ENCODE results near the gene YPEL2.
"Not testable (repeated sequence)": the region's sequence is repeated elsewhere in the genome, so short reads cannot be mapped to it uniquely, and the experiment has no call there.

Gene YPEL2, protein sequence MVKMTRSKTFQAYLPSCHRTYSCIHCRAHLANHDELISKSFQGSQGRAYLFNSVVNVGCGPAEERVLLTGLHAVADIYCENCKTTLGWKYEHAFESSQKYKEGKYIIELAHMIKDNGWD

DNA sequence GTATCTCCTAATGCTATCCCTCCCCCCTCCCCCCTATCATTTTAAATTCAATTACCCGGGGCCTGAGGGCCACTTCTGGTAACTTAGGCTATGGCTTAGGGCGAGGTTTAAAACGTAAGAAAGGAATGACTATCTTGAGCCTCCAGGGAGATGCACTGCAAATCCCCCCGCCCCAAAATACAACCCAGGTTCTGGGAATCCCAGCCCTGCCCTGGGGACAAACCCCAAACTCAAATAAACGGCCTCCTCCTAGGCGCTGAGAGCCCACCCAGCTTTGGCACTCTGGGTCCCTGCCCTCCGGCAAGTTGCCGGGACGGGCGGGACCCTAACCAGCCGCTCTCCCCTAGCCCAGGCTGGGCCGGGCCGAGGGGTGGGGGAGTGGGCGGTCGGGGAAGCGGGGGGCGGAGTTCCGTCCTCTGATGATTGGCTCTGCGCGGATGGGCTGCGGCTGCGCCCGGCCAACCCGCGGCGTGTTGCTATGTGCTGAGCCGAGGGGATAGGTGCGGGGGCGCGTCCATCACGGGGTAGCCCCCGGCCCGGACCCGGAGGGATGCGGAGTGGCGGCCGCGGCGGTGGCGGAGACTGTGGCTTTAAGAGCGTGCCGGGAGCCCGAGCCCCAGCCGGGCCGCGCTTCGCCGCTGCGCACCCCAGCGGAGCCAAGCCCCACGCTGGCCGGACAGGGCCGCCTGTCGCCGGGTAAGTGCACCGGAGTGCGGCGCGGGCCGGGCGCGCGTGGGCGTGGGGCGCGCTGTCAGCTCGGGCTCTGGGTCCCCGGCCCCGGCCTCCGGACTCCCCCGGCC, at the start of gene YPEL2:
Gene YPEL2 (plus strand): TSS at position 527 of the 800 bp plus-strand sequence. CDS start 21,755 bp downstream, outside the sequence.
- peak; percentile 51 for DNase-seq (ENCODE audit: low spot score)

DNA sequence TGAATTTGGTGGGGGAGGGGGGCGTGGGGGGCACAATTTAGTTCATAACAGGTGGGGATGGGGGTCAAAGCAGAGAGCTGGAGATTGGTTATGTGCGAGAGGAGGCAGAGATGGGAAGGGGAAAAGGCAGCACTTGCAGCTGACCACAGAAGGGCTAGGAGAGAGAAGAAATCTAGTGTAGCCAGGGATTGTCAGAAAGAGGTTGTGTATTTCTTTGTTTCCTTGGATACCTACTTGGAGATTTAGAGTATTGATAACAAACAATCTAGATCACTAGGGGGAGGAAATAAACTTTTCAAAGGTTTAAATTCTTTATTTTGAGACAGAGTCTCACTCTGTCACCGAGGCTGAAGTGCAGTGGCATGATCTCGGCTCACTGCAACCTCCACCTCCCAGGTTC, 47.1 kb upstream of the YPEL2 start:
- no peak for DNase-seq (ENCODE audit: low spot score)

DNA sequence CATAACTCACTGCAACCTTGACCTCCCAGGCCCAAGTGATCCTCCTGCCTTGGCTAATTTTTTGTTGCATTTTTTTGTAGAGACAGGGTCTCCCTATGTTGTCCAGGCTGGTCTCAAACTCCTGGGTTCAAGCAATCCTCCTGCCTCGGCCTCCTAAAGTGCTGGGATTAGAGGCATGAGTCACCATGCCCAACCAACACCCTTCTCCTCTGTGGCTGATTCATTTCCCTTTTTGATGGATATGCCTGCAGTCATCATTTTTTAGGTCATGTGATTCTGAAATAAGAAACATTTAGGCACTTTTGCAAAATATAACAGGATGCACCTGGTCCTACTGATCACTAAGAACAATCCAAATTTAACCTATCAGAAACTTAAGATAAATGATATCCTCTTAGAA, 44.0 kb upstream of the YPEL2 start:
- DNase-seq (ENCODE audit: low spot score) = no peak

DNA sequence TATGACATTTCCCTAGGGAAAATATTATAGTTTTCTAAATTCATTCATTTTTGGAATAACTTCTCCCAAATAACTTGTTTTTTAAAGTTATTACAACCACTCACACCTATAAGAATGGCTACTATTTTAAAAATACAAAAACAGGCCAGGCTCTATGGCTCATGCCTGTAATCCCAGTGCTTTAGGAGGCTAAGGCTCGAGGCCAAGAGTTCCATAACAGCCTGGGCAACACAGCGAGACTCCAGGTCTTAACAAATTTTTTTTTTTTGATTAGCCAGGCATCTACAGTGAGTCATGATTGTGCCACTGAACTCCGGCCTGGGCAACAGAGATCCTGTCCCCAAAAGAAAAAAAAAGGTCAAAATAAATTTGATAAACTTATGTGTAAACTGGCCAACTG, 43.6 kb upstream of the YPEL2 start:
- no peak for DNase-seq (ENCODE audit: low spot score)

DNA sequence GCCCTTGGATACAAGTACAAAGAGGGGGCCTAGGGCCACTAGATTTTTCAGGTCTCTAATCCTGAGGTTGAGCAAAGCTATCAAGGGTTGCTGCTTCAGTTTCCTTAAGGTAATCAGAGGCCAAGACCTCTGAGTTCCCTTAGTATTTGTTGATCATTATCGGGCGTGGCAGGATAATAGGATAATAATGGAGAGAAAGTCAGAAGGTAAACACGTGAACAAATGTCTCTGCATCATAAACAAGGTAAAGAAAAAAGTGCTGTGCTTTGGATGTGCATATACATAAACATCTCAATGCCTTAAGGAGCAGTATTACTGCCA, 41.5 kb upstream of the YPEL2 start:
- no peak for DNase-seq (ENCODE audit: low spot score)

DNA sequence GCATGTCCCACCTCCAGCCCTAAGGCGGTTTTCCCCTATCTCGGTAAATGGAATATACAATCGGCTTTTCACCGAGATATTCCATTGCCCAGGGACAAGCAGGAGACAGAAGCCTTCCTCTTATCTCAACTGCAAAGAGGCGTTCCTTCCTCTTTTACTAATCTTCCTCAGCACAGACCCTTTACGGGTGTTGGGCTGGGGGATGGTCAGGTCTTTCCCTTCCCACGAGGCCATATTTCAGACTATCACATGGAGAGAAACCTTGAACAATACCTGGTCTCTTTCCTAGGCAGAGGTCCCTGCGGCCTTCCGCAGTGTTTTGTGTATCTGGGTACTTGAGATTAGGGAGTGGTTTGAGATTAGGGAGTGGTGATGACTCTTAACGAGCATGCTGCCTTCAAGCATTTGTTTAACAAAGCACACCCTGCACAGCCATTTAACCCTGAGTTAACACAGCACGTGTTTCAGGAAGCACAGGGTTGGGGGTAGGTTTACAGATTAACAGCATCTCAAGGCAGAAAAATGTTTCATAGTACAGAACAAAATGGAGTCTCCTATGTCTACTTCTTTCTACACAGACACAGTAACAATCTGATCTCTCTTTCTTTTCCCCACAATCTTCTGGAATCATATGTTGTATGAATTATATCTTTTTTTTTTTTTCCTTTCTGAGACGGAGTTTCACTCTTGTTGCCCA, 41.0 kb upstream of the YPEL2 start:
- peak; percentile 15 for DNase-seq (ENCODE audit: low spot score)

DNA sequence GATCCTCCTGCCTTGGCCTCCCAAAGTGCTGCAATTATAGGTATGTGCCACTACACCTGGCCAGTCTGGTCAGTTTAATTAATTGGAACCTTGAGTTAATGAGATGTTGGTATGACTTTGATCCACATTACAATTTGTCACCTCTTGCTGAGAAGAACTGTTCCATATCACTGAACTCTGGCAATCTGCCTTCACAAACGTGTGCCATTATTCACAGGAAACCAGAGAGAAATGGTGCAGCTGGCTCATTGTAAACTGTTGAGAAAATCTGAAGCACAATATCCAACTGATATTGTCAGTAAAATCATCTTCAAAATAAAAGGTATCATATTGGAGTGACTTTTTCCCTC, 39.3 kb upstream of the YPEL2 start:
- DNase-seq (ENCODE audit: low spot score) = no peak

DNA sequence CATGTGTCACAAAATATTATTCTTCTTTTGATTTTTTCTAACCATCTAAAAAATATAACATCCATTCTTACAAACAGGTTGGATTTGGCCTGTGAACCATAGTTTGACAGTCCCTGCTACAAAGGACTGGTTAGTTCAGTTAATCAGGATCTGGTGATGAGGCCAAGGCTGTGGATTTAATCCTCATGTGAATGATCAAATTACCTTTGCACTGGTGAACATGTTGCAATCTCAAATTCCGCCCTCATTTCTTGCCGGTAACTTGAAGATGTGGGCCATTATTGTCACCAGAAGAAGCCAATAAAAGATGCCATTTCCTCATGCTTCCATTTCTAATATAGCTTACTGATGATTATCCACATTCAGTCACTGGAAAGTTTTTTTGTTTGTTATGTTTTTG, 35.3 kb upstream of the YPEL2 start:
- DNase-seq (ENCODE audit: low spot score) = no peak

DNA sequence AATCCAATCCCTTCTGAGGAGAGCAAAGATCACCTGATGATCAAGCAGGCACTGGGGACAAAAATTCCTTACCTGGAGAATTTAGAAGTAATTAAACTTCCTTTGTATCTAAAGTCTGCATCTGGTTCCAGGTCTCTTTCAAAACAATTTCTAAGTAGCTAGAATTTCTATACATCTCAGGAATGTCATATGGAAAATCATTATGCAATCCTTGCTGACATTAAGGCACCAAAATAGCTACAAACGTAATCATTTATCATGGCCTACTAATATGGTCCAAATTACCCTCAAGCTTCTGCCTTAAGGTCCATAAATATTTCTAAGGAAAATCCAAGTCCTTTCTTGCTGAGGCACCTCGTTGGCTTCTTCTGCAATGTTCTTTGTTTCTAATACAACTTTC, 32.9 kb upstream of the YPEL2 start:
- no peak for DNase-seq (ENCODE audit: low spot score)

DNA sequence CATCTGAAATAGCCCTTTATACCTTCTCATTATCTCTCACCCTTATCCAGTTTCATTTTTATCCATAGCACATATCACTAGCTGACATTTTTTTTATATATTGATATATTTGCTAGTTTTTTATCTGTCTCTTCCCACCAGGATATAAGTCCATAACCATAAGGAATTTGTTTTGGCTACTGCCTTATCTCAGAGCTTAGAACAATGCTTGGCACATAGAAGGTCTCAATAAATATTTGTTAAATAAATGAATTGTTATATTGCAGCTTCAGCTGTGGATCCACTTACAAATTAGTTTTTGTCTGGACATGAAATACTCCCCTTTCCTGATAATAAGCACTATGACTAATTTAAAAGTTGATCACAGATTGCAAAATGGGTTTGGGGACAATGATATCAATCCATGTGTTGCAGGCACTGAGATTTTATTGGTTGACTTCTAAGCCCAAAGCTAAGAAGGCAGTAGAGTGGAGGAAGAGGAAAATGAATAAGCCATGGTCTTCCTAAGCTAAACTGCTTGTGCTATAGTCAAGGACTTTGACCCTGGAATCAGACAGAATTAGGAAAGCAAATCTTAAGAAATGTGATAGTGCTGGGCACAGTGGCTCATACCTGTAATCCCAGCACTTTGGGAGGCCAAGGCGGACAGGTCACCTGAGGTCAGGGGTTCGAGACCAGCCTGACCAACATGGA, 31.9 kb upstream of the YPEL2 start:
- no peak for DNase-seq (ENCODE audit: low spot score)

DNA sequence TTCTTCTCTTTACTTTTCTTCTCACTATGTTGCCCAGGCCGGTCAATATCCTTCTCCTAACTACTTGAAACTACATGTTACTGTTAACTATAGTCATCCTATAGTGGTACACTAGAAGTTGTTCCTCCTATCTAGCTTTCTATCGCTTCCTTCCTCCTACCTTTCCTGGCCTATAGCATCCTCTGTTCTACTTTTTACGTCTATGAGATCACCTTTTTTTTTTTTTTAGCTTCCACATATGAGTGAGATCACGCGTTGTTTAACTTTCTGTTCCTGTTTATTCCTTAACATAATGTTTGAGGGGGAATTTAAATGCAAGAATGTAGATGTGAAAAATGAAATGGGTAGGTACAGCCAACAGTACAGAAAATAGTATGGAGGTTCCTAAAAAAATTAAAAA, 30.5 kb upstream of the YPEL2 start:
- no peak for DNase-seq (ENCODE audit: low spot score)

DNA sequence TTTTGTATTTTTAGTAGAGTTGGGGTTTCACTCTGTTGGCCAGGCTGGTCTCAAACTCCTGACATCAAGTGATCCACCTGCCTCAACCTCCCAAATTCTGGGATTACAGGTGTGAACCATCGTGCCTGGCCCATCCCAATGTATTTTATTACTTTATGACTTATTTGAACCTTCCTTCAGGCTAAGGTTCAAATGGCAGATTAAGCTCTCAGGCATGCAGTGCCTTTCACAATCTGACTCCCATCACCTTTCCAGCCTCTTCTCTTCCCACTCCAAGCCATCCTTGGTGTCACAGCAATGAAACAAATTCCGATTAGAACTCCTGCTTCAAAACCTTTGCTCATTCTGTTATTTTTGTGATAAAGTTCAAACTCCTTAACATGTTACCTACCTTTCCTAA, 26.6 kb upstream of the YPEL2 start:
- no peak for DNase-seq (ENCODE audit: low spot score)

DNA sequence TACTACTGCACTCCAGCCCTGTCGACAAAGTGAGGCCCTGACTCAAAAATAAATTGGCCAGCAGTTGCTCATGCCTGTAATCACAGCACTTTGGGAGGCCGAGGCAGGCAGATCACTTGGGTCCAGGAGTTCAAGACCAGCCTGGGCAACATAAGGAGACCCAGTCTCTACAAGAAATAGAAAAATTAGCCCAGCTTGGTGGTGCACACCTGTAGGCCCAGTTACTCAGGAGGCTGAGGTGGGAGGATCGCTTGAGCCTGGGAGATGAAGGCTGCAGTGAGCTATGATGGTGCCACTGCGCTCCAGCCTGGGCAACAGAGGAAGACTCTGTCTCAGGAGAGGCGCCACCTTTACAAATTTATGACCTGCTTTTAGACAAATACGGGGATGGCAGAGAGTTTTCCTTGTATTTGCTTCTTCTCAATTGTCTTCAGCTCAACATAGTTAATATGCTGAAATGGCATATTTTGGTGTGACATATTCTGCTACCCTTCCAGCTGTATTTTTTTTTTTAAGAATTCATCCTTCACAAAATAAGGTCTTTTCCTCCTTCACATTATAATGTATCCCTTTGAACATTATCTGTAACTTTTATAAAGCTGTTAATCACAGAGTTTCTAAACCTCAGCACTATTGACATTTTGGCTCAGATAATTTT, 21.1 kb upstream of the YPEL2 start:
- DNase-seq (ENCODE audit: low spot score) = no peak

DNA sequence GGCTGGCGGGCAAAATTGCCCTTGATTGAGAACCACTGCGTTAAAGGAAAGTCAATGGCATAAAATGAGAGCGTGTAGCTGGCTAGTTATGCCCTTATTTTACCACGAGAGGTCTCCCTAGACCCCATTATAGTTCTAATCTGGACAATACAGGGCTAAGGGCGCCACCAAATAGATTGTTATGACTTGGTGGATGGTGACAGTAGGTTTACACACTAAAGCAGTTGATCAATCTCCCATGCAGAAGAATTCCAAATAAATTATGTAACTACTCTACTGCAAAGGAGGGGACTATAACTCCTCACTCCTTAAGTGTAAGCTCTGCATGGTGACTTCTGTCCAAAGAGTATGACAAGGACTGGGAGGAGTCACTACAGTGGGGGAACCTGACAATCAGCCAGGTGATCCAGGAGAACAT, 20.4 kb upstream of the YPEL2 start:
- peak; percentile 65 for DNase-seq (ENCODE audit: low spot score)

DNA sequence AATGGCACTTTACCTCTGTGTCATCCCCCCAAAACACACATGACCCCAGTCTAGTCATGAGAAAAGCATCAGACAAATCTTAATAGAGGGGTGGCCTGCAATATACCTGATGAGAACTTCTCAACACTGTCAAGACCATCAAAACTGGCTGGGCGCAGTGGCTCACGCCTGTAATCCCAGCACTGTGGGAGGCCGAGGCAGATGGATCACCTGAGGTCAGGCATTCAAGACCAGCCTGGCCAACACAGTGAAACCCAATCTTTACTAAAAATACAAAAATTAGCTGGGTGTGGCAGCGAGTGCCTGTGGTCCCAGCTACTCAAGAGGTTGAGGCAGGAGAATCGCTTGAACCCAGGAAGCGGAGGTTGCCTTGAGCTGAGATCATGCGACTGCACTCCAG, 19.9 kb upstream of the YPEL2 start:
- not testable (repeated sequence) for DNase-seq (ENCODE audit: low spot score)

DNA sequence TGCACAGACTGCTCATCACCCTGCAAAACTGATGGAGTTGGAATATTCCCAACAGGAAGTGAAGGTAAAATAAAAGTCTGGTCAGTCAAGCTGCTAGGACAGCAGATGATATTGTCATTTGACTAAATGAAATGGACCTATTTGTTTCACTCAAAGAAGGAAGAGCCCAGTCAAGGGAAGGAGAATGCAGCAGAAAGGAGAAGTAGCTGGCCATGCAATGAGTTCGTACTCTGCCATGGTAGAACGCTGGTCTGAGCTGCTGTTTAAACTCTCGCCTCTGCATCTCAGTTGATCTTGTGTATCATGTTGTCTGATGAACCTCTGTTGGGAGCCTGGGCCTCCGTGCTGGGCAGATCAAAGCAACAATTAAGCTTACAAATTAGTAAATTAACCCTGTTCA, 15.6 kb upstream of the YPEL2 start:
- no peak for DNase-seq (ENCODE audit: low spot score)

DNA sequence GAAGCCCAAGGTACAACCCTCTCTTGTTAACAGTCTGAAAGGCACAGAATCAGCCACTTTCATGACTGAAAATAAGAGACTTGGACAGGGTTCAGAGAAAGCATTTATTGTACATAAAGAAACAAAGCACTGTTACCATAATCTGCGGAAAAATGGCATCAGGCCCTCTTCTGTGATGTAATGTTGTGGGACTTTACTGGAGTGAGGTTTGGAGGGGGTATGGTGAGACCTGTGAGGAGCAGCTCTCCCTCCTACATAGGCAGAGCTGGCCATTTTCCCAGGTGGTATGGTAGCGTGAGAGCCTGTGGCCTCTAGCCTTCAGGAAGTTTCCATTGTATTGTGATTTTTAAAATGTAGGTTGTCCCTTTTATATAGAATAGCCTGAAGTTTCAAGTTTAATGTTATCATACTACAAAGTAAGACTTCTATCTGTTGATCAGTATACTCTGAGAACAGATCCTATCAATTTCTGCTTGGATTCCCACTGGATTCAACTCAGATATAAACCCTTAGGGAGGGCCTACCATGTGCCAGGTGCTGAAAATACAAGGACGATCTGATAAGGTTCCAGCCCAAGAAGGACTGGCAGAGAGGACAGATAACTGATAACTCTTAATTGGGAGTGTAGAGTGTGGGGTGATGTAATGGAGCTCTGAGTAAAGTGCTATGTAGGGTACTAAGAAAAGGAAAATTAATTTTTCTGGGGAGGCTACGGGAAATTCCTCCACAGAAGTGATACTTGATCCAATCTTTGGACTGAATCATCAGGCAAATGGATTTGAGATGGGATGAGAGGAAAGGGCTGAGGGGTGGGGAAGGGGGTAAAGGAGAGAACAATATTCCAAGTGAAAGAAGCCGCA, 4.1 kb upstream of the YPEL2 start:
- no peak for DNase-seq (ENCODE audit: low spot score)

DNA sequence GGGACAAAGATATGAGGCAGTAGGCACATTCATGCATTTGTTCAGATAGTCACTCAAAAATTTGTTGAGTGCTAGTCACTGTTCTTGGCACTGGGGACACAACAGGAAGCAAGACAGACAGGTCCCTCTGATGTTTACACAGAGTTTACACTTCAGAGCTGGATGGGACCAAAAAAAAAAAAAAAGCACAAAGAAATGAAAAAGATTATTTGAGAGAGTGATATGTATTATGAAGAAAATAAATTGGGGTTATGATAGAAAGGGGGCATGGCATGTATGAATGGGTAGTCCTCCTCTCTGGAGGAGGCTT, 3.5 kb upstream of the YPEL2 start:
- DNase-seq (ENCODE audit: low spot score) = no peak

DNA sequence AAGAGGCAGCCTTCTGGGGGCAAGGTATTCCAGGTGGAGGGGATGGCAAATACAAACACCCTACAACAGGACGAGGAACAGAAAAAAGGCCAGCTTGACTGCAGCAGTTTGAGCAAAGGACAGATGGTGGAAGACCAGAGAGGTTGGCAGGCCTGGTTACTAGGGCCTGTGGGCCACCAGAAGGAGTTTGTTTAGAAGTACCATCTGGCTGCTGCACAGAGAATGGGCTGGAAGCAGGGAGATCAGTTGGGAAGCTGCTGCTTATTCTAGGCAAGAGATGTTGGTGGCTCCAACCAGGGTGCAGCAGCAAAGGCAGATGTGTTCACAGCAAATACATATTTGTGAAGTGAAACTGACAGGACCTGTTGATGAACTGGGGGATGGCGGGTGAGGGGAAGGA, 2.9 kb upstream of the YPEL2 start:
- no peak for DNase-seq (ENCODE audit: low spot score)

DNA sequence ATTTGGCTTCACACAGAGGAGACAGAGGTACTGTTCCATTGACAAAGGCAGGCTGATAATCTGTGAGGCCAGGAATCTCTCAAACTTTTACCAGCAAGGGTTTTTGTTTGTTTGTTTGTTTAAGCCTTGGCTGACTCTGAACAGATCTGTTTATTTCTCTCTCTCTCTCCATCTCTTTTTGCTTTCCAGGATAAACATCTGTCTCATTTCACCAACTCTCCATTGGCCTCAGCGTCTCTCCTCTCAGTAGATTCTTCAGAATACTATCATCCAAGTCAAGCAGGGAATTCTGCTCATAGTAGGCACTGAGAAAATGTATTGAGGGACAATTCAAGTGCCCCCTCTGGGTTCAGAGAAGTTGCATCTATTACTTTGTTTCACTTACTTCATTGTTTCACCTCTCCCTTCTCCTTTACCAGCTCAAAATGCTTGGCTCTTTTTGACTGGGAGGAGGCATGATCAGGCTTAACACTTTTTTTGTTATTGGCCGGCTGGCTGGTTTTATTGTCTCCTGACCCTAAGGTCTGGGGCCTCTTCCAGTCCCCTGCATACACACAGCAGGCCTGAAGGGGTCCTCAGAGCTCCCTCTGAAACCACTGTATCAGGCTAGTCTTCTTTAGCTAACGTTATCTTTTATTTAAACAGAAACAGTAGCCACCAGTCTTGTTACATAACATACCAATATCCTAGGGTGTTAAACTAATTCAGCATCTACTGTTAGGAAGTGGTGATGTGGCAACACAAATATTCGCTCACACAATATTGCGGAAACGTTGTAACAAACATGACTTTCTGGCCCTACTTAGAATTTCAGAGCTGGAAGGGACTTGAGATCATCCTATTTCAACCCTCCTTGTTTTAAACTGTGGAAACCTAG, 2.0 kb upstream of the YPEL2 start:
- peak; percentile 50 for DNase-seq (ENCODE audit: low spot score)

Data from hematopoietic multipotent progenitor cell treated with erythropoietin and hydrocortisone succinate and interleukin-3 and kit ligand, for 15 days (in vitro differentiated cells).